Stimulated activated memory B cell treated with anti-CD40 and anti-IgM and Interleukin-4, amounts not matched to agents 10 μg/mL and 1 μg/mL and 100 μg/mL, for 72 hours (primary cell): Measurements from ENCODE around the gene CD3G.
"Not testable (repeated sequence)": the region's sequence is repeated elsewhere in the genome, so short reads cannot be mapped to it uniquely, and the experiment has no call there.

ENCODE experiments used
- ATAC-seq: fragments of 150-1000 bp; cut with Tn5 transposase; 2 replicates; pipeline ENCODE4 v1.10.0; 2021
- H3K27ac Mint-ChIP-seq: one replicate; pipeline ENCODE4 v1.8.0; 2022; ENCODE audit warnings: mild to moderate bottlenecking, mixed read lengths
- H3K27me3 Mint-ChIP-seq: one replicate; pipeline ENCODE4 v1.8.0; 2022; ENCODE audit warnings: mixed read lengths
- H3K36me3 Mint-ChIP-seq: one replicate; pipeline ENCODE4 v1.8.0; 2022; ENCODE audit warnings: mixed read lengths
- H3K4me1 Mint-ChIP-seq: one replicate; pipeline ENCODE4 v1.8.0; 2022; ENCODE audit warnings: mixed read lengths
- H3K4me3 Mint-ChIP-seq: one replicate; pipeline ENCODE4 v1.8.0; 2022; ENCODE audit warnings: mild to moderate bottlenecking, moderate library complexity, mixed read lengths
- H3K9me3 Mint-ChIP-seq: one replicate; pipeline ENCODE4 v1.8.0; 2022; ENCODE audit warnings: mixed read lengths

Gene CD3G

GRCh38 chr11:118343981-118344515 is at the start of gene CD3G:
Gene CD3G, plus strand, starts transcription at chr11:118344344. Its CDS starts 80 bp downstream, at chr11:118344424.
- no peaks in the 10 kb centered on the region for H3K9me3 Mint-ChIP-seq
- H3K4me1 Mint-ChIP-seq: peaks cover 13% of the 10 kb centered on the region
- ATAC-seq: no peak
- H3K27me3 Mint-ChIP-seq: peaks cover 22% of the 10 kb centered on the region
- no peaks in the 10 kb centered on the region for H3K36me3 Mint-ChIP-seq
- no peak within 1 kb of the TSS for H3K27ac Mint-ChIP-seq
- no peak within 1 kb of the TSS for H3K4me3 Mint-ChIP-seq

- Mint-ChIP-seq H3K27me3 (peaks cover 28% of the 10 kb centered on the region), H3K4me3 (no peak overlapping the region), H3K36me3 (no peaks in the 10 kb centered on the region), H3K27ac (no peak overlapping the region), H3K4me1 (peaks cover 8% of the 10 kb centered on the region), H3K9me3 (no peaks in the 10 kb centered on the region)
- ATAC-seq: no peak
Measured at GRCh38 chr11:118295199-118295598, 48.9 kb upstream of the CD3G start.

DNA sequence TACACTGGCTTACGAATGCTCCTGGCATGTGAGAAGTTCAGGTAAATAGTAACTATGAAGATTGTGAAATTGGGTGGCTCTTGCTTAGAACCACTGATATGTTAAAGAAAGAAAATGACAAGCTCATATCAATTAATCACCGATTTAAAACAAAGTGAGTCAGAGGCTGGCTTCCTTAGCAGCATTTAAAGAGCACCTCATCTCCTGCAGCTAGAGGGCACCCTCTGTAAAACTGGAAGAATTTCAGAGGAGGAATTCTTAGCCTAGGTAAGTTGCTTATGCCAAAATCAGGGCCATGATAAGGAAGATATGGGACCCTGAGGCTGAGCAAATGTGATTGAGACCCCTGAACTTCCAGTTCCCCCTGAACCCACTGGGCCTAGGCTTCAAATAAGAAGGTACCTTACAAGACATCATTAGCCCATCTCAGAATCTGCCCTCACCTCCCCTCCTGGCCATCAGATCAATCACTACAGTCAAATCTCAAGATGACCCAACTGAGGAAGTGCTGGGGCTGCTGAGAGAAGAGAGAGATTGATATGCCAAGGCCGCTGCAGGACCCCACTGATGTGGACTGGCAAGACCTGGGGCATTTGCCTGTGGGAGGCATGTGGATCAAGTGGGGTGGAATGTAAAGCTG is 48.2 kb upstream of the CD3G start:
- no peaks in the 10 kb centered on the region for H3K36me3 Mint-ChIP-seq
- no peaks in the 10 kb centered on the region for H3K9me3 Mint-ChIP-seq
- no peak overlapping the region for H3K4me3 Mint-ChIP-seq
- peaks cover 21% of the 10 kb centered on the region for H3K27me3 Mint-ChIP-seq
- H3K4me1 Mint-ChIP-seq: peaks cover 3% of the 10 kb centered on the region
- H3K27ac Mint-ChIP-seq: no peak overlapping the region
- no peak for ATAC-seq

DNA sequence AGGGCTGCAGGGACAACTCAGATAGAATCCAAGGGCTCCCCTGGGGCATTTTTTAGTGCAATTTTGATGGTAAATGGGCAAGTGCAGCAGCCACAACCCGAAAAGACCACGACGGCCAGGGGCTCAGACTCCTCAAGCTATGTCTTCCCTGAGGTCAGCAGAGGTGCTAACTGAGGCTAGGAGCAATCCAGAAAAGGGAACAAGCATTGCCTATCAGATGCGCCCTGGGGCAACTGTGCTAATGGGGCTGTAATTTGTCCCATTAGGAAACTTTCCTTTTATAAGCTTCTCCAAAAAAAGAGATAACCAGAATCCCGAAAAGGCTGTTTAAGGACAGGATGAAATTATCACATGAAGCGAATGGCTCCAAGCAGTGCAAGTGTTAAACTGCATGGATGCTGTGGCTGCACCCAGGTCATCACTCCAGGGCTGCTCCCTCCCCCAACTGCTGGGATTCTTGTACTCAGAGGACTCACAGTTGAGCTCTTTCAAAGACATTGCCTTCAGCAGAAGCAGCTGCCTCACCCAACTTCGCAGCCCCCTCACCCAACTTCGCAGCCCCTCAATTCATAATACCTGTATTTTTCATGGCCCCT is 42.4 kb upstream of the CD3G start:
- Mint-ChIP-seq H3K36me3 (no peaks in the 10 kb centered on the region), H3K9me3 (no peaks in the 10 kb centered on the region), H3K27ac (no peak overlapping the region), H3K4me3 (no peak overlapping the region), H3K4me1 (peaks cover 8% of the 10 kb centered on the region), H3K27me3 (peaks cover 20% of the 10 kb centered on the region)
- ATAC-seq: no peak

DNA sequence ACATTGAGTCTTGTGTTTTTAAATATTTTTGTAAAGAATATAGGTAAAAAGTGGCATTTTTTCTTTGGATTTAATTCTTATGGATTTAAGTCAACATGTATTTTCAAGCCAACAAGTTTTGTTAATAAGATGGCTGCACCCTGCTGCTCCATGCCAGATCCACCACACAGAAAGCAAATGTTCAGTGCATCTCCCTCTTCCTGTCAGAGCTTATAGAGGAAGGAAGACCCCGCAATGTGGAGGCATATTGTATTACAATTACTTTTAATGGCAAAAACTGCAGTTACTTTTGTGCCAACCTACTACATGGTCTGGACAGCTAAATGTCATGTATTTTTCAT is 39.9 kb upstream of the CD3G start:
- H3K27me3 Mint-ChIP-seq: peaks cover 20% of the 10 kb centered on the region
- no peak overlapping the region for H3K27ac Mint-ChIP-seq
- ATAC-seq: no peak
- H3K4me1 Mint-ChIP-seq: peaks cover 8% of the 10 kb centered on the region
- no peaks in the 10 kb centered on the region for H3K36me3 Mint-ChIP-seq
- H3K9me3 Mint-ChIP-seq: no peaks in the 10 kb centered on the region
- no peak overlapping the region for H3K4me3 Mint-ChIP-seq

- H3K27ac Mint-ChIP-seq: no peak within 1 kb of the TSS
- H3K4me3 Mint-ChIP-seq: no peak within 1 kb of the TSS
- peaks cover 20% of the 10 kb centered on the region for H3K27me3 Mint-ChIP-seq
- no peaks in the 10 kb centered on the region for H3K36me3 Mint-ChIP-seq
- H3K4me1 Mint-ChIP-seq: peaks cover 8% of the 10 kb centered on the region
- H3K9me3 Mint-ChIP-seq: no peaks in the 10 kb centered on the region
- no peak for ATAC-seq
Measured at GRCh38 chr11:118304568-118305248, 39.4 kb upstream of the CD3G start, which contains the start of gene CD3E. Gene CD3E, plus strand, starts transcription at chr11:118304730. Its CDS starts 223 bp downstream, at chr11:118304953.

- H3K36me3 Mint-ChIP-seq: no peaks in the 10 kb centered on the region
- H3K4me1 Mint-ChIP-seq: peaks cover 8% of the 10 kb centered on the region
- H3K9me3 Mint-ChIP-seq: no peaks in the 10 kb centered on the region
- peaks cover 20% of the 10 kb centered on the region for H3K27me3 Mint-ChIP-seq
- no peak for ATAC-seq
- H3K4me3 Mint-ChIP-seq: no peak overlapping the region
- no peak overlapping the region for H3K27ac Mint-ChIP-seq
Measured at GRCh38 chr11:118305726-118306125, 38.4 kb upstream of the CD3G start.

DNA sequence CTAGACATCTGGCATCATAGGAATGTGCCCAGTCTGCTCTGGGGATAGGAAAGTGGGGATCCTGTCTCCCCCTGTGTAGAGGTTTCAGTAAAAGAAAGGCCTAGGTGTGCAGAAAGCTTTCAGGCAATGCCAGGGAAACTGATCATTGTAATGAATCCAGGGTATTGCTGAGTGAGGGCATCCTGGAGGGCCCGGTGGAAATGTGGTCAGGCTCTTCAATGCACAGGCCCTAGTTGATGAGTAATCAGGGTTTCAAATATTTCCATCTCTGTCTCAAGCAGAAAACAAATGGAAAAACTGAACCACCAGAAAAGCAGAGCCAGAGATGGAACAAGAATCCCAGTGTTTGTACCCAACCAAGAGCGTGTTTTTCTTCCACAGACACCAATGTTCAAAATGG is 37.6 kb upstream of the CD3G start:
- H3K4me3 Mint-ChIP-seq: no peak overlapping the region
- no peaks in the 10 kb centered on the region for H3K36me3 Mint-ChIP-seq
- peaks cover 8% of the 10 kb centered on the region for H3K4me1 Mint-ChIP-seq
- ATAC-seq: no peak
- peaks cover 20% of the 10 kb centered on the region for H3K27me3 Mint-ChIP-seq
- H3K27ac Mint-ChIP-seq: no peak overlapping the region
- no peaks in the 10 kb centered on the region for H3K9me3 Mint-ChIP-seq

GRCh38 chr11:118308995-118309528 is 35.1 kb upstream of the CD3G start:
- not testable (repeated sequence) for H3K27ac Mint-ChIP-seq, H3K4me3 Mint-ChIP-seq, ATAC-seq, H3K36me3 Mint-ChIP-seq, H3K9me3 Mint-ChIP-seq, H3K27me3 Mint-ChIP-seq
- peaks cover 20% of the 10 kb centered on the region for H3K4me1 Mint-ChIP-seq

GRCh38 chr11:118310271-118310670 is 33.9 kb upstream of the CD3G start:
- no peak overlapping the region for H3K4me3 Mint-ChIP-seq
- H3K4me1 Mint-ChIP-seq: peaks cover 14% of the 10 kb centered on the region
- H3K27ac Mint-ChIP-seq: no peak overlapping the region

DNA sequence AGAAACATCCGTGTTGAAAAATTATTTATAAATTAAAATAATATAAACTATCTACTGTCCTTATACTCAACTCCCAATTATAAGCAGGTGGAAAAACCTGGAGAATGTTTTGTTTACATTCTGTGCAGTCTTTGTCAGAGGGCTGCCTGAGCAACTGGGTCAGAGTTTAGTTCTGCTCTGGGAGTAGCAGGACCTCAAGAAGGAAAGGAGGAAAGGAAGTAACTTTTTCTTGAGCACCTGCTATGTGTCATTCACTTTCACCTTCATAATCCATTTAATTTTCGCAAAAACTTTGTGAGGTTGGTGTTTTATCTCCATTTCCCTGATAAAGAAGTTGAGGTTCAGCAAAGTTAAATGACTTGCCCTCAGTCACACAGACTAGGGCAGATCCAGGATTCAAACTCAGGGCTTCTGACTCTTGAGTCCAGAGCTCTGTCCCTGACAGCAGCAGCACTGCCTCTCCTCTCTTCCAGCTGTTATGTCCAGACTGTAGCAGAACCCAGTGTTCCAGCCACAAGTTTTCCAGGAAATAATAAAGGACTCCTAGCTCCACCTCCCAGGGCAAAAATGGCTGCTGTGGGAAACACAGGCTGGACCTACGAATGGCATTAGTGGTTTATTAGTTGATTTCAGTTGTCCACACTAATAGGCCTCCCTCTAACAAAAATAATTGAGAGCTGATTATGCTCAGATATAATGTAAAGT is 33.2 kb upstream of the CD3G start:
- Mint-ChIP-seq H3K27me3 (no peaks in the 10 kb centered on the region), H3K36me3 (no peaks in the 10 kb centered on the region), H3K27ac (no peak overlapping the region), H3K9me3 (no peaks in the 10 kb centered on the region), H3K4me3 (no peak overlapping the region), H3K4me1 (peaks cover 21% of the 10 kb centered on the region)
- no peak for ATAC-seq

More at GRCh38 chr11:118310271-118310670, 33.9 kb upstream of the CD3G start:
- no peak for ATAC-seq
- Mint-ChIP-seq H3K36me3 (no peaks in the 10 kb centered on the region), H3K9me3 (no peaks in the 10 kb centered on the region), H3K27me3 (no peaks in the 10 kb centered on the region)

DNA sequence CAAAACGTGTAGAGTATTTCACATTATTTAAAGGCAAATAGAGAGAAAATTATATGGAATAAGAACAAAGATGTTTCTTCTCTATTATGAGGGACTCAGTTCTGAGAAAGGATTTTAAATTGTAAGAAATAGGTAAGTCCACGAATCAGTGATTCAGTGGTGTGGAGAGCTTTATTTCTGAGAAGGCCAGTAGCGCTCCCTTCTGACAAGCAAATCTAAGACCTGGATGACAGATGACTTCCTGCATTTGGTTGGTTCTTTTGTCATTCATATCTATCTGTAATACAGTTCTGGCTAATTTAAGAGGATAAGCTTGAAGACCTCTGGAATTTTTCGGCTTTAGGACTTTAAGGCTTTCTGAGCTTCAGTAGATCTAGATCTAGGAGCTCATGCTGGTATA is 32.6 kb upstream of the CD3G start:
- H3K36me3 Mint-ChIP-seq: no peaks in the 10 kb centered on the region
- H3K4me3 Mint-ChIP-seq: no peak overlapping the region
- peaks cover 27% of the 10 kb centered on the region for H3K4me1 Mint-ChIP-seq
- H3K27ac Mint-ChIP-seq: no peak overlapping the region
- H3K27me3 Mint-ChIP-seq: no peaks in the 10 kb centered on the region
- H3K9me3 Mint-ChIP-seq: no peaks in the 10 kb centered on the region
- ATAC-seq: no peak

DNA sequence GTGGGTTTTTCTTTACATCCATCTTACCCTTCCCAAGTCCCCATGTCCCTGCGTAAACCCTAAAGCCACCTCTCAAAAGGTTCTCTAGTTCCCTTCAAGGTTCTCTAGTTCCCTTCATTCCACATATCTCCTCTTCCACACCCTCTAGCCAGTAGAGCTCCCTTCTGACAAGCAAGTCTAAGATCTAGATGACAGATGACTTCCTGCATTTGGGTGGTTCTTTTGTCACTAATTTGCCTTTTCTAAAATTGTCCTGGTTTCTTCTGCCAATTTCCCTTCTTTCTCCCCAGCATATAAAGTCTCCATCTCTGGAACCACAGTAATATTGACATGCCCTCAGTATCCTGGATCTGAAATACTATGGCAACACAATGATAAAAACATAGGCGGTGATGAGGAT is 31.8 kb upstream of the CD3G start:
- Mint-ChIP-seq H3K27ac (peak overlapping the region; percentile 4), H3K27me3 (no peaks in the 10 kb centered on the region), H3K9me3 (no peaks in the 10 kb centered on the region), H3K4me3 (no peak overlapping the region), H3K4me1 (peaks cover 35% of the 10 kb centered on the region), H3K36me3 (no peaks in the 10 kb centered on the region)
- ATAC-seq: no peak

DNA sequence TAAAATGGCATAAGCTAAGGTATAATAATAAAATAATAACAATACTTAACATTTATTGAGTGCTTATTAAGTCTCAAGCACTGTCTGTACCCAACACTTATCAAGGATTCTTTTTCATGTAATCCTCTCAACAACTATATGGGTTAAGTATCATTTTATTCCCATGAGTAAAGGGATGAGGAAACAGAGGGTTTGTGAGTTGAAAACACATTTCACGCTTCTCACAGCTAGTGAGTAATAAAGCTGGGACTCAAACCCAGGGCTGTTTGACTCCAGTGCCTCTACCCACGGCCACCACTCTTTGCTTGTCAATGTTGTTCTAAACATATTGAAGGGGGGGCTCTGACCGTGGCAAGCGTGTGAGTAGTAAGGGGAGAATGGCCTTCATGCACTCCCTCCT is 30.9 kb upstream of the CD3G start:
- Mint-ChIP-seq H3K4me3 (no peak overlapping the region), H3K9me3 (no peaks in the 10 kb centered on the region), H3K27ac (no peak overlapping the region), H3K36me3 (no peaks in the 10 kb centered on the region), H3K4me1 (peaks cover 37% of the 10 kb centered on the region), H3K27me3 (no peaks in the 10 kb centered on the region)
- ATAC-seq: no peak

DNA sequence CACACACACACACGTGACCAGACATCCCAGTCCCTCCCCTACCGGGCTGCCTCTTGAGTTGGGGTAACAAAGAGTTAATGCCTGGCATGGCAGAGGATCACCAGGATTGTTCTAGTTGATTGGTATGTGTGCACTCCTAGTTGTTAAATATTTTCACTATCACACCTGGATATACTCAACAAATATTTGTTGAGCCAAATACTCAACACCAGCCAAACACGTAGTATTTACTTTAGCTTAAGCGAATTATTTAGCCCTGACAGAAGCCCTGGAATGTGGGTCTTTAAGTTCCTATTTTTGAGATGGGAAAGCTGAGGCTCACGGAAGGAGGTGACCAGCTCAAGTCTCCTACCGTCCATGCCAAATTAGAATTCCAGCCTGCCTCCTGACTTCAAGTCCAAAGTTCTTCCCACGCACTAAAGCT is 29.1 kb upstream of the CD3G start:
- ATAC-seq: no peak
- H3K27me3 Mint-ChIP-seq: no peaks in the 10 kb centered on the region
- H3K4me3 Mint-ChIP-seq: no peak overlapping the region
- peaks cover under 1% of the 10 kb centered on the region for H3K9me3 Mint-ChIP-seq
- H3K27ac Mint-ChIP-seq: peak overlapping the region; percentile 75
- no peaks in the 10 kb centered on the region for H3K36me3 Mint-ChIP-seq
- peaks cover 51% of the 10 kb centered on the region for H3K4me1 Mint-ChIP-seq
